SU-DHL-6 (cell line): Measurements from ENCODE around the gene ST8SIA5.

Experiments
- H2AFZ ChIP-seq: fragments of 200-600 bp; sonication (generic); 2 replicates; pipeline ENCODE4 v1.6.1; 2014; ENCODE audit warnings: low read depth, mild to moderate bottlenecking, moderate library complexity, mixed read lengths, antibody characterized with exemption, low read length; ENCODE audit not compliant: severe bottlenecking
- H3F3A ChIP-seq: fragments of 200-600 bp; shearing (Covaris generic); 2 replicates; pipeline ENCODE4 v1.6.0; 2016; ENCODE audit warnings: antibody characterized with exemption, mild to moderate bottlenecking; ENCODE audit not compliant: insufficient read depth
- H3K27ac ChIP-seq: fragments of 200-600 bp; sonication (generic); 2 replicates; pipeline ENCODE4 v1.5.1; 2016; ENCODE audit warnings: low read depth, mild to moderate bottlenecking, low read length, moderate library complexity, mixed read lengths
- H3K27me3 ChIP-seq: fragments of 200-600 bp; sonication (generic), shearing (Covaris generic); 2 replicates; pipeline ENCODE4 v1.6.0; 2014; ENCODE audit warnings: mild to moderate bottlenecking, low read length
- H3K36me3 ChIP-seq: fragments of 200-600 bp; sonication (generic); 2 replicates; pipeline ENCODE4 v1.6.1; 2014; ENCODE audit warnings: mild to moderate bottlenecking, low read length, mixed read lengths
- H3K4me2 ChIP-seq: fragments of 300-600, 200-600 bp; shearing (Covaris generic), sonication (generic); 2 replicates; pipeline ENCODE4 v1.6.0; 2014; ENCODE audit warnings: low read length, low read depth, mild to moderate bottlenecking; ENCODE audit not compliant: poor library complexity, severe bottlenecking
- H3K4me3 ChIP-seq: fragments of 200-600 bp; sonication (generic); 2 replicates; pipeline ENCODE4 v1.5.1; 2014; ENCODE audit warnings: antibody characterized with exemption, low read length, mild to moderate bottlenecking, mixed read lengths; ENCODE audit not compliant: insufficient read depth, poor library complexity, severe bottlenecking
- H3K79me2 ChIP-seq: fragments of 200-600 bp; sonication (generic); 2 replicates; pipeline ENCODE4 v1.6.1; 2014; ENCODE audit warnings: mild to moderate bottlenecking, low read length, moderate library complexity; ENCODE audit not compliant: insufficient read depth
- H3K9ac ChIP-seq: fragments of 200-600 bp; sonication (generic); 2 replicates; pipeline ENCODE4 v1.7.0; 2014; ENCODE audit warnings: mild to moderate bottlenecking, low read length
- H3K9me2 ChIP-seq: fragments of 200-600 bp; sonication (generic); replicated peaks from 2 replicates; pipeline ENCODE4 v1.6.1; 2014; ENCODE audit warnings: low read length; ENCODE audit not compliant: insufficient read depth
- H3K9me3 ChIP-seq: fragments of 200-600 bp; sonication (generic); 2 replicates; pipeline ENCODE4 v1.6.1; 2014; ENCODE audit warnings: low read length, mixed read lengths; ENCODE audit not compliant: insufficient read depth
- H4K20me1 ChIP-seq: fragments of 200-600 bp; sonication (generic); 2 replicates; pipeline ENCODE4 v1.6.1; 2014; ENCODE audit warnings: low read depth, mild to moderate bottlenecking, antibody characterized with exemption, low read length, moderate library complexity, mixed read lengths
- EZH2phosphoT487 ChIP-seq: fragments of 200-600 bp; sonication (generic), shearing (Covaris generic); conservative IDR thresholded peaks from 2 replicates; pipeline ENCODE4 v1.6.1; 2018; ENCODE audit warnings: mild to moderate bottlenecking, antibody characterized with exemption, low read length, moderate library complexity, mixed read lengths
- TF ChIP-seq, protein P1 (sequence below): fragments of 200-600 bp; sonication (generic); IDR thresholded peaks from one replicate; pipeline ENCODE4 v1.5.1; 2017; ENCODE audit warnings: antibody characterized with exemption, mild to moderate bottlenecking, low read length, moderate library complexity; ENCODE audit not compliant: insufficient read depth, poor library complexity, severe bottlenecking

ST8SIA5 gene

DNA sequence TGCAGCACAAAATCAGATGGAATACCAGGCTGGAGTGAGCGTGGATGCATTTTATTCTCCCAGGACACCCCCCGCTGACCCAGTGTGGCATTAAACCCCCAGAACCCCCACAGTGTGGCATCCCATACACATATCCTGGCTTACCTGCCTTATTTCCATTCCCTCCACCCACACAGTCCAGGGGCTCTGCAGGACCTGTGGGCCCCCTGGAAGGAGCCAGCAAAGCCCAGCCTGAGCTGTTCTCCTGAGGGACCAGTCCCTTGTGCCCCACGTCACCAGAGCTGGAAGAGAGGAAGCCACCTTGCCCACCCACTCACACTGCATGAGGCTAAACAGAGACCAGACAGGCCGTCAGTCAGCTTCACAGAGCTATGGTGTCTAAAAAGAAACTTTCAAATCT lies 20.1 kb downstream of the ST8SIA5 start:
- Histone ChIP-seq H3K9ac (no peak overlapping the region), H3K79me2 (no peaks in the 10 kb centered on the region), H3K4me3 (no peak overlapping the region), H3K36me3 (peaks cover 4% of the 10 kb centered on the region; the same call in 1 of the 2 replicates), H3K9me3 (no peaks in the 10 kb centered on the region), H3K4me2 (no peak overlapping the region), H4K20me1 (no peaks in the 10 kb centered on the region), H3K27ac (no peak overlapping the region), H3K27me3 (no peaks in the 10 kb centered on the region; the same call in 1 of the 2 replicates), H3F3A (no peaks in the 10 kb centered on the region), H2AFZ (no peak overlapping the region), H3K9me2 (no peaks in the 10 kb centered on the region)
- TF ChIP-seq, protein P1, sequence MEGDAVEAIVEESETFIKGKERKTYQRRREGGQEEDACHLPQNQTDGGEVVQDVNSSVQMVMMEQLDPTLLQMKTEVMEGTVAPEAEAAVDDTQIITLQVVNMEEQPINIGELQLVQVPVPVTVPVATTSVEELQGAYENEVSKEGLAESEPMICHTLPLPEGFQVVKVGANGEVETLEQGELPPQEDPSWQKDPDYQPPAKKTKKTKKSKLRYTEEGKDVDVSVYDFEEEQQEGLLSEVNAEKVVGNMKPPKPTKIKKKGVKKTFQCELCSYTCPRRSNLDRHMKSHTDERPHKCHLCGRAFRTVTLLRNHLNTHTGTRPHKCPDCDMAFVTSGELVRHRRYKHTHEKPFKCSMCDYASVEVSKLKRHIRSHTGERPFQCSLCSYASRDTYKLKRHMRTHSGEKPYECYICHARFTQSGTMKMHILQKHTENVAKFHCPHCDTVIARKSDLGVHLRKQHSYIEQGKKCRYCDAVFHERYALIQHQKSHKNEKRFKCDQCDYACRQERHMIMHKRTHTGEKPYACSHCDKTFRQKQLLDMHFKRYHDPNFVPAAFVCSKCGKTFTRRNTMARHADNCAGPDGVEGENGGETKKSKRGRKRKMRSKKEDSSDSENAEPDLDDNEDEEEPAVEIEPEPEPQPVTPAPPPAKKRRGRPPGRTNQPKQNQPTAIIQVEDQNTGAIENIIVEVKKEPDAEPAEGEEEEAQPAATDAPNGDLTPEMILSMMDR = no peak
- TF ChIP-seq EZH2phosphoT487 = no peak

DNA sequence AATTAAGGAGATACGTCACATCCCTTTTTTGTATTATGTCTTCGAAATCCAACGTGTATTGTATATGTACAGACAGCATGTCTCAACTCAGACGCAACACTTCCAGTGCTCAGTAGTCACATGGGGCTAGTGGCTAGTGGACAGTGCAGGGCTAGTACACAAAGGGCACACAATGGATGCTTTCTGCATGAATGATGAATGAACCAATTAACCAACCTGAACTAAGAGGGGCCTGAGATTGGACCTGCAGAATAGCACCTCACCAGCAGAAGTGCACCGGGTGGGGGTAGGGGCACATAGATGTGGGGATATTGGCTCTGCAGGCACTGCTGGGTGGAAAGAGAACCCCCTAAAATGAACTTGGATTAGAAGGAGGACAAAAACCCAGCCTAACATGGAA lies 20.7 kb downstream of the ST8SIA5 start:
- H3K27ac ChIP-seq = no peak overlapping the region
- no peaks in the 10 kb centered on the region; the same call in 1 of the 2 replicates for H3K27me3 ChIP-seq
- no peaks in the 10 kb centered on the region for H3F3A ChIP-seq
- no peaks in the 10 kb centered on the region for H3K9me2 ChIP-seq
- no peak overlapping the region for H3K9ac ChIP-seq
- no peaks in the 10 kb centered on the region for H3K79me2 ChIP-seq
- no peaks in the 10 kb centered on the region for H3K9me3 ChIP-seq
- TF ChIP-seq, protein P1 = no peak
- no peak for TF ChIP-seq EZH2phosphoT487
- H2AFZ ChIP-seq = no peak overlapping the region
- H3K4me2 ChIP-seq = no peak overlapping the region
- H4K20me1 ChIP-seq = no peaks in the 10 kb centered on the region
- H3K4me3 ChIP-seq = no peak overlapping the region
- H3K36me3 ChIP-seq = peaks cover 4% of the 10 kb centered on the region; the same call in 1 of the 2 replicates

DNA sequence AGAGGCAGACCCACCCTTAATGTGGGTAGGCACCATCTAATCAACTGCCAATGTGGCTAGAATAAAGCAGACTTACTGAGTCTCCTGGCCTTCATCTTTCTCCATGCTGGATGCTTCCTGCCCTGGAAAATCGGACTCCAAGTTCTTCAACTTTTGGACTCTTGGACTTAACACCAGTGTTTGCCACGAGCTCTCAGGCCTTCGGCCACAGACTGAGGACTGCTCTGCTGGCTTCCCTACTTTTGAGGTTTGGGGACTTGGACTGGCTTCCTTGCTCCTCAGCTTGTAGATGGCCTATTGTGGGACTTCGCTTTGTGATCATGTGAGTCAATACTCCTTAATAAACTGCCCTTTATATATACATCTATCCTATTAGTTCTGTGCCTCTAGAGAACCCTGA lies 21.9 kb downstream of the ST8SIA5 start:
- Histone ChIP-seq H2AFZ (no peak overlapping the region), H3K9me2 (no peaks in the 10 kb centered on the region), H3K9ac (no peak overlapping the region), H3F3A (no peaks in the 10 kb centered on the region), H3K9me3 (peaks cover 7% of the 10 kb centered on the region; the same call in 1 of the 2 replicates), H3K79me2 (no peaks in the 10 kb centered on the region), H4K20me1 (no peaks in the 10 kb centered on the region), H3K36me3 (no peaks in the 10 kb centered on the region), H3K4me2 (no peak overlapping the region), H3K27ac (no peak overlapping the region), H3K27me3 (no peaks in the 10 kb centered on the region), H3K4me3 (no peak overlapping the region)
- TF ChIP-seq EZH2phosphoT487 = no peak
- TF ChIP-seq, protein P1 = no peak
